CD14-positive monocyte (primary cell): ENCODE measurements around the gene XIRP1. TPM values are rescaled to one million over a fixed set of nuclear protein-coding genes. Genes with fewer than 3 reads are reported as not detected.

Experiments used
- DNase-seq, 3 donors: peaks; one replicate each; pipeline ENCODE4 v3.0.0-alpha.2; 2011 to 2022
- H2AFZ ChIP-seq: 2 replicates; pipeline ENCODE4 v1.6.0; 2012; ENCODE audit warnings: mild to moderate bottlenecking, low read depth, low read length, inconsistent platforms; ENCODE audit not compliant: insufficient read depth, poor library complexity, severe bottlenecking
- H3K27ac ChIP-seq, 2 donors: 1 replicate in 1 of 2; 2 replicates in 1 of 2; pipeline ENCODE4 v1.5.1; 2012 to 2013; ENCODE audit warnings: low read length in 2 of 2, control low read depth in 1 of 2, inconsistent platforms in 1 of 2, low read depth in 1 of 2, mild to moderate bottlenecking in 1 of 2
- H3K27me3 ChIP-seq, 2 donors: one replicate each; pipeline versions ENCODE4 v1.6.0 to v1.6.1; 2011 to 2013; ENCODE audit warnings: low read length in 2 of 2; ENCODE audit not compliant: control insufficient read depth in 2 of 2, insufficient read depth in 2 of 2
- H3K36me3 ChIP-seq, 2 donors: replicated peaks in 1 of 2; 1 replicate in 1 of 2; 2 replicates in 1 of 2; pipeline versions ENCODE4 v1.5.1 to v1.6.1; 2012 to 2013; ENCODE audit warnings: low read length in 2 of 2, control low read depth in 1 of 2, inconsistent platforms in 1 of 2, mild to moderate bottlenecking in 1 of 2; ENCODE audit not compliant: insufficient read depth in 2 of 2, control insufficient read depth in 1 of 2
- H3K4me1 ChIP-seq, 2 donors: 1 replicate in 1 of 2; 2 replicates in 1 of 2; pipeline versions ENCODE4 v1.5.1 to v1.6.1; 2012 to 2013; ENCODE audit warnings: low read length in 2 of 2, control low read depth in 1 of 2, inconsistent platforms in 1 of 2, mild to moderate bottlenecking in 1 of 2, moderate library complexity in 1 of 2; ENCODE audit not compliant: insufficient read depth in 2 of 2, control insufficient read depth in 1 of 2
- H3K4me2 ChIP-seq: replicated peaks from 2 replicates; pipeline ENCODE3; 2012; ENCODE audit warnings: low read length, moderate library complexity, mild to moderate bottlenecking; ENCODE audit not compliant: poor library complexity, severe bottlenecking; ENCODE audit errors: extremely low read depth
- H3K4me3 ChIP-seq, 3 experiments: fragments of 200-600 bp in 1 of 3; sonication (generic) in 1 of 3; replicated peaks in 1 of 3; 1 replicate in 2 of 3; 2 replicates in 1 of 3; pipeline ENCODE4 v1.5.1; 2011 to 2013; ENCODE audit warnings: low read length in 3 of 3, mild to moderate bottlenecking in 3 of 3, control low read depth in 2 of 3, low read depth in 2 of 3, inconsistent platforms in 1 of 3, moderate library complexity in 1 of 3
- H3K79me2 ChIP-seq: 2 replicates; pipeline ENCODE4 v1.6.0; 2012; ENCODE audit warnings: mild to moderate bottlenecking, control low read depth, inconsistent platforms, low read length, moderate library complexity; ENCODE audit not compliant: insufficient read depth
- H3K9ac ChIP-seq: 2 replicates; pipeline ENCODE4 v1.6.0; 2017; ENCODE audit warnings: low read length, mild to moderate bottlenecking; ENCODE audit not compliant: insufficient read depth, poor library complexity, severe bottlenecking
- H3K9me3 ChIP-seq, 2 donors: replicated peaks in 1 of 2; 1 replicate in 1 of 2; 2 replicates in 1 of 2; pipeline versions ENCODE4 v1.5.1 to v1.6.1; 2012 to 2013; ENCODE audit warnings: low read length in 2 of 2, control low read depth in 1 of 2; ENCODE audit not compliant: control insufficient read depth in 1 of 2, insufficient read depth in 1 of 2
- H4K20me1 ChIP-seq: 2 replicates; pipeline ENCODE4 v1.6.0; 2012; ENCODE audit warnings: mild to moderate bottlenecking, low read length, control low read depth, moderate library complexity; ENCODE audit not compliant: insufficient read depth
- H3K27ac Mint-ChIP-seq, 7 donors: one replicate each; pipeline ENCODE4 v1.8.0; 2020; ENCODE audit warnings: mild to moderate bottlenecking in 7 of 7, mixed read lengths in 7 of 7, moderate library complexity in 6 of 7, inconsistent platforms in 2 of 7
- H3K27me3 Mint-ChIP-seq, 3 donors: one replicate each; pipeline ENCODE4 v1.8.0; 2021 to 2022; ENCODE audit warnings: low read depth in 3 of 3, mild to moderate bottlenecking in 3 of 3, mixed read lengths in 3 of 3, moderate library complexity in 3 of 3, inconsistent platforms in 1 of 3
- H3K36me3 Mint-ChIP-seq, 2 donors: one replicate each; pipeline ENCODE4 v1.8.0; 2020; ENCODE audit warnings: mixed read lengths in 2 of 2, inconsistent platforms in 1 of 2, mild to moderate bottlenecking in 1 of 2
- H3K4me1 Mint-ChIP-seq: one replicate; pipeline ENCODE4 v1.8.0; 2020; ENCODE audit warnings: mild to moderate bottlenecking, mixed read lengths
- H3K4me3 Mint-ChIP-seq, 2 donors: one replicate each; pipeline ENCODE4 v1.8.0; 2020; ENCODE audit warnings: mild to moderate bottlenecking in 2 of 2, mixed read lengths in 2 of 2, moderate library complexity in 1 of 2
- H3K9me3 Mint-ChIP-seq, 7 donors: one replicate each; pipeline ENCODE4 v1.8.0; 2020 to 2022; ENCODE audit warnings: mixed read lengths in 7 of 7, mild to moderate bottlenecking in 6 of 7, moderate library complexity in 6 of 7, inconsistent platforms in 2 of 7
- WGBS: methylation state at CpG from one replicate; pipeline ENCODE4 v1.1.5; 2013; ENCODE audit warnings: missing lambda C conversion rate; ENCODE audit not compliant: insufficient coverage; 5-methylcytosine and 5-hydroxymethylcytosine counted together
- intact Hi-C, 2 donors: fragments of 100-400 bp; cut with micrococcal nuclease; formaldehyde crosslinking; loops; one replicate each; pipeline versions ENCODE4 v1.15.0 to v1.15.1; 2023
- polyA plus RNA-seq, 3 donors: library from polyadenylated mRNA; depleted of rRNA in 1 of 3; unstranded in 2 of 3; stranded (reverse) in 1 of 3; fragments of 300-500 nt in 2 of 3; fragments of >200 nt in 1 of 3; fragmentation: Illumina TruSeq in 2 of 3; gene quantifications; 1 replicate in 2 of 3; 2 replicates in 1 of 3; pipeline ENCODE4 v1.2.3, GENCODE V29; 2012 to 2021
- TF ChIP-seq, protein P1 (sequence below): fragments of 200-600 bp; IDR thresholded peaks from one replicate; pipeline ENCODE4 v1.8.0; 2022; ENCODE audit warnings: antibody characterized with exemption, mild to moderate bottlenecking

XIRP1 gene
- polyA plus RNA-seq, 3 donors, result not detected

GRCh38 chr3:39222939-39223338 lies 30.5 kb upstream of the XIRP1 start:
- H3K36me3 ChIP-seq, result no peaks in the 10 kb centered on the region
- H3K79me2 ChIP-seq, result no peaks in the 10 kb centered on the region
- H3K27ac ChIP-seq, result no peak overlapping the region
- Mint-ChIP-seq H3K4me3 (no peak overlapping the region), H3K27me3 (peaks cover 0 to 2% (median 0%) of the 10 kb centered on the region in 3 donors), H3K9me3 (peaks cover 0 to 6% (median 0%) of the 10 kb centered on the region in 7 donors), H3K36me3 (peaks cover 0 to 1% of the 10 kb centered on the region in 2 donors), H3K27ac (no peak overlapping the region), H3K4me1 (peaks cover 43% of the 10 kb centered on the region)
- TF ChIP-seq, protein P1, sequence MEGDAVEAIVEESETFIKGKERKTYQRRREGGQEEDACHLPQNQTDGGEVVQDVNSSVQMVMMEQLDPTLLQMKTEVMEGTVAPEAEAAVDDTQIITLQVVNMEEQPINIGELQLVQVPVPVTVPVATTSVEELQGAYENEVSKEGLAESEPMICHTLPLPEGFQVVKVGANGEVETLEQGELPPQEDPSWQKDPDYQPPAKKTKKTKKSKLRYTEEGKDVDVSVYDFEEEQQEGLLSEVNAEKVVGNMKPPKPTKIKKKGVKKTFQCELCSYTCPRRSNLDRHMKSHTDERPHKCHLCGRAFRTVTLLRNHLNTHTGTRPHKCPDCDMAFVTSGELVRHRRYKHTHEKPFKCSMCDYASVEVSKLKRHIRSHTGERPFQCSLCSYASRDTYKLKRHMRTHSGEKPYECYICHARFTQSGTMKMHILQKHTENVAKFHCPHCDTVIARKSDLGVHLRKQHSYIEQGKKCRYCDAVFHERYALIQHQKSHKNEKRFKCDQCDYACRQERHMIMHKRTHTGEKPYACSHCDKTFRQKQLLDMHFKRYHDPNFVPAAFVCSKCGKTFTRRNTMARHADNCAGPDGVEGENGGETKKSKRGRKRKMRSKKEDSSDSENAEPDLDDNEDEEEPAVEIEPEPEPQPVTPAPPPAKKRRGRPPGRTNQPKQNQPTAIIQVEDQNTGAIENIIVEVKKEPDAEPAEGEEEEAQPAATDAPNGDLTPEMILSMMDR, result no peak
- WGBS, result no CpG with 5 or more reads among the region's 2 CpGs
- peaks cover 36 to 51% of the 10 kb centered on the region in 2 donors for H3K4me1 ChIP-seq
- H3K27me3 ChIP-seq, result no peaks in the 10 kb centered on the region
- no peak overlapping the region for H3K9ac ChIP-seq
- H2AFZ ChIP-seq, result no peak overlapping the region
- H3K9me3 ChIP-seq, result no peaks in the 10 kb centered on the region
- no peak overlapping the region for H3K4me3 ChIP-seq
- no peak for DNase-seq
- intact Hi-C loops, result no loop called here
- no peak overlapping the region for H3K4me2 ChIP-seq
- H4K20me1 ChIP-seq, result no peaks in the 10 kb centered on the region

- Histone ChIP-seq H3K4me2 (no peak overlapping the region), H3K9me3 (no peaks in the 10 kb centered on the region), H3K27ac (no peak overlapping the region), H4K20me1 (no peaks in the 10 kb centered on the region), H3K79me2 (no peaks in the 10 kb centered on the region), H3K4me1 (peaks cover 41 to 56% of the 10 kb centered on the region in 2 donors), H3K27me3 (no peaks in the 10 kb centered on the region), H3K4me3 (no peak overlapping the region), H3K36me3 (no peaks in the 10 kb centered on the region), H2AFZ (no peak overlapping the region), H3K9ac (no peak overlapping the region)
- intact Hi-C loops, result no loop called here
- Mint-ChIP-seq H3K27ac (no peak overlapping the region), H3K36me3 (peaks cover 0 to 1% of the 10 kb centered on the region in 2 donors), H3K9me3 (peaks cover 0 to 4% (median 0%) of the 10 kb centered on the region in 7 donors), H3K4me3 (no peak overlapping the region), H3K27me3 (peaks cover 0 to 2% (median 0%) of the 10 kb centered on the region in 3 donors), H3K4me1 (peaks cover 48% of the 10 kb centered on the region)
- WGBS, result no CpG with 5 or more reads among the region's 1 CpG
- TF ChIP-seq, protein P1, result no peak
- DNase-seq, result no peak
These were observed 30.1 kb upstream of the XIRP1 start for GRCh38 chr3:39222462-39222861.
